Breast epithelium (tissue), 3 donors: ENCODE results near the gene C1QTNF6.

Experiments used
- CTCF ChIP-seq, 3 donors: fragments of 450-650 bp; IDR thresholded peaks; one replicate each; pipeline ENCODE4 v1.5.1; 2016 to 2017; ENCODE audit warnings: antibody characterized with exemption in 3 of 3, mild to moderate bottlenecking in 3 of 3, moderate library complexity in 3 of 3
- POLR2AphosphoS5 ChIP-seq, 3 donors: sonication (generic); formaldehyde crosslinking; IDR thresholded peaks; one replicate each; pipeline ENCODE4 v1.6.1; 2017; ENCODE audit warnings: antibody characterized with exemption in 3 of 3

GRCh38 chr22:37133304-37134018 is 54.6 kb downstream of the C1QTNF6 start:
- no peak for TF ChIP-seq CTCF (IDR thresholded peaks at IDR 0.05)
- no peak for TF ChIP-seq POLR2AphosphoS5 (IDR thresholded peaks at IDR 0.05)
